Mesodermal cell (in vitro differentiated cells): ENCODE measurements around the gene ZMYM1.
A peak's percentile ranks its signal among the peaks of the same experiment; 100 is the strongest.
"Not testable (repeated sequence)": the region's sequence is repeated elsewhere in the genome, so short reads cannot be mapped to it uniquely, and the experiment has no call there.

ENCODE experiments used
- H3K27ac ChIP-seq: 2 replicates; pipeline ENCODE4 v1.7.0; 2013; ENCODE audit warnings: mild to moderate bottlenecking, low read depth, low read length, moderate library complexity; ENCODE audit not compliant: severe bottlenecking
- H3K36me3 ChIP-seq: 2 replicates; pipeline ENCODE4 v1.7.1; 2013; ENCODE audit warnings: mild to moderate bottlenecking, low read length, moderate library complexity; ENCODE audit not compliant: control insufficient read depth, insufficient read depth
- H3K4me1 ChIP-seq: one replicate; pipeline ENCODE4 v1.7.1; 2013; ENCODE audit warnings: mild to moderate bottlenecking, low read length; ENCODE audit not compliant: insufficient read depth, control insufficient read depth, poor library complexity, severe bottlenecking
- H3K4me3 ChIP-seq: 2 replicates; pipeline ENCODE4 v1.7.0; 2013; ENCODE audit warnings: low read length, control low read depth, mild to moderate bottlenecking; ENCODE audit not compliant: insufficient read depth, poor library complexity, severe bottlenecking; ENCODE audit errors: extremely low read depth
- H3K9me3 ChIP-seq: 2 replicates; pipeline ENCODE4 v1.7.1; 2013; ENCODE audit warnings: mild to moderate bottlenecking, low read length, moderate library complexity; ENCODE audit not compliant: control insufficient read depth
- WGBS, 2 experiments: methylation state at CpG; one replicate each; pipeline ENCODE4 v1.1.5; 2013; ENCODE audit warnings: missing lambda C conversion rate in 2 of 2; ENCODE audit not compliant: insufficient coverage in 2 of 2; 5-methylcytosine and 5-hydroxymethylcytosine counted together

The ZMYM1 gene

GRCh38 chr1:35073265-35073811, 5.8 kb upstream of the ZMYM1 start:
- H3K4me3 ChIP-seq = no peak overlapping the region
- 92 to 100% methylated on average over 1 of the region's 1 CpG for WGBS, 2 experiments
- no peaks in the 10 kb centered on the region for H3K4me1 ChIP-seq
- H3K36me3 ChIP-seq = no peaks in the 10 kb centered on the region
- peaks cover 5% of the 10 kb centered on the region for H3K9me3 ChIP-seq
- H3K27ac ChIP-seq = no peak overlapping the region

GRCh38 chr1:35076426-35076825, 2.8 kb upstream of the ZMYM1 start:
- WGBS, 2 experiments = 88 to 93% methylated on average over 3 to 6 of the region's 8 CpGs
- H3K4me1 ChIP-seq, H3K4me3 ChIP-seq, H3K9me3 ChIP-seq, H3K27ac ChIP-seq, H3K36me3 ChIP-seq: not testable (repeated sequence)

DNA sequence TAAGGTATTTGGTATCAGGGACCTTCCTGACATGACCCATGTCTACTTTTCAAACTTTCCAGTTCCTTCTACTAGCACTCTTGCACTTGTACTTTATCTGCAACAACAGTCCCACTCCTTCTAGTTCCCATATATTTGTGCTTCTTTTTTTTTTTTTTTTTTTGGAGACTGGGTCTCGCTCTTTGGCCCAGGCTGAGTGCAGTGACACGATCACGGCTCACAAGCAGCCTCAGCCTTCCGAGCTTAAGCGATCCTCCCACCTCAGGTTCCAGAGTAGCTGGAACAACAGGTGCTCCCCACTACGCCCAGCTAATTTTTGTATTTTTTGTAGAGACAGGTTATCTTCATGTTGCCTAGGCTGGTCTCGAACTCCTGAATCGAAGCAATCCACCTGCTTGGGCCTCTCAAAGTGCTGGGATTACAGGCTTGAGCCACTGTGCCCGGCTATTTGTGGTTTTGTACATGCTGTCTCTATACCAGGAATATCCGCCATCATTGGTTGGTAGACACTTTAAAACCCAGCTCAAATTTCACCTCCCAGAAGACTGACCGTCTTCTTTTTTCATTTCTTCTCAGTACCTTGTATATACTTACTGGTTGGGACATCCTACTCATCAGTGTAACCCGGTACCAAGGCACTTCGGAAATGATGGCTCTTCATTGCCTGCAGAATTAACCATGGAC, 1.1 kb downstream of the ZMYM1 start:
- H3K36me3 ChIP-seq = peaks cover 13% of the 10 kb centered on the region
- no peaks in the 10 kb centered on the region for H3K4me1 ChIP-seq
- H3K27ac ChIP-seq = no peak overlapping the region
- H3K4me3 ChIP-seq = peak overlapping the region; percentile 85
- WGBS, 2 experiments = 93 to 96% methylated on average over 9 to 13 of the region's 13 CpGs
- H3K9me3 ChIP-seq = no peaks in the 10 kb centered on the region

DNA sequence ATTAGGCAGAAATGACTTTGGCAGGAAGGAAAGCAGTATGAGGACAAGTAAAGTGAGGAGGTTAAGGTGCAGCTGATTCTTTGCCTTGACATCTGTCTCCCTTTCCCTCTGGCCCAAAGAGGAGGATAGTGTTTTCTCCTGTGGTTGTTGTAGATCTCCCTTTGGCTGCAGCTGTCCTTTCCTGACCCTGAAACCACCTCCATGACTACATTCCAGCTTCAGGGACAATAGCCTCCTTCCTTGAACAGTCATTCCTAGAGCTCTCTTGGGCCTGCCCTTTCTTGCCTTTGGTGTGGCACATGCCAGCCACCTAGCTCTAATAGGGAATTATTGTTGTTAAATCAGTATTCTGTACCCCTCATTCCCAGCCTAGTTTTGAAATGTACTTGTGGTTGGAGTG, 6.2 kb downstream of the ZMYM1 start:
- Histone ChIP-seq H3K27ac (peak overlapping the region; percentile 29), H3K9me3 (no peaks in the 10 kb centered on the region), H3K4me3 (no peak overlapping the region)

GRCh38 chr1:35097224-35097623, 18.0 kb downstream of the ZMYM1 start:
- no peak overlapping the region for H3K4me3 ChIP-seq
- no CpG with 5 or more reads among the region's 1 CpG for WGBS, 2 experiments
- no peaks in the 10 kb centered on the region for H3K4me1 ChIP-seq
- H3K27ac ChIP-seq = no peak overlapping the region
- no peaks in the 10 kb centered on the region for H3K9me3 ChIP-seq
- H3K36me3 ChIP-seq = peaks cover 77% of the 10 kb centered on the region

More for the DNA sequence above, 6.2 kb downstream of the ZMYM1 start:
- H3K36me3 ChIP-seq = peaks cover 20% of the 10 kb centered on the region
- no peaks in the 10 kb centered on the region for H3K4me1 ChIP-seq

DNA sequence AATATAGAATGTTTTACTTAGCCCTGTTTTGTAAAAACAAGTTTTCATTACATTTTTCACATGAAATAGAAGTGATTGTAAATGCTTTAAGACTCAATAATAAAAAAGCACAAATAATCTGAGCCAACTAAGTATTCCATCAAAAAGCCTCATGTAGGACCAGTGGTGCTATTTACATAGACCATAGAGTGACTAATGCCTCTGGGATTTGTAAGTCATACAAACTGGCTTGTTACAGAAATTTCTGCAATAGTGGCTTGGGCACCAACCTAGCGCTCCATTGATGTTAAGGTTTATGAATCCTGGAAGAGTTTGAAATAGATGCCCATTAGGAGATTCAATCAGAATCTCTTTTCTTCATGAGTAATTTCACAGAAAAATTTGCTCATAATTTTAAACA, 31.9 kb downstream of the ZMYM1 start:
- Histone ChIP-seq H3K27ac (no peak overlapping the region), H3K4me1 (no peaks in the 10 kb centered on the region), H3K4me3 (no peak overlapping the region), H3K9me3 (no peaks in the 10 kb centered on the region), H3K36me3 (peaks cover 71% of the 10 kb centered on the region)
- WGBS, 2 experiments = 100% methylated on average over 1 of the region's 1 CpG; no CpG with 5 or more reads in 1 of the 2 experiments

DNA sequence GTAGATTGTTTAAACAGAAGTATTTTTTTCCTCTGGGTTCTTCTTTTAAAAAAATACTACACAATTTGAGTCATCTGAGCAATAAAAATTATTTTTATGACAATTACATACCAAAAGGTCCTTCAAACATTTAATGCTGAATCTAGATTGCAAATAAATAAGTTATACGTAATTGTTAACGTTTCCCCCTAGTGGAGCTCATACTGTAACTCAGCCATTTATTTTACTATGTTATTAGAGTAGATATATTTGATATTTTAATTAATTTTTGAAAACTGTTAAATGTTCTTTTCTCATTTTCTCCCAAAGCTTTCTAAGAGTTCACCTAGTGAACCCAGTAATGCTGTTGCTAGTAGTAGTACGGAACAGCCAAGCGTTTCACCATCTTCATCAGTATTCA, 33.5 kb downstream of the ZMYM1 start:
- peaks cover 67% of the 10 kb centered on the region for H3K36me3 ChIP-seq
- no CpG with 5 or more reads among the region's 4 CpGs for WGBS, 2 experiments

GRCh38 chr1:35115459-35116383, 36.5 kb downstream of the ZMYM1 start:
- 100% methylated on average over 1 to 2 of the region's 8 CpGs for WGBS, 2 experiments
- Histone ChIP-seq H3K4me3 (no peak overlapping the region), H3K4me1 (no peaks in the 10 kb centered on the region), H3K27ac (no peak overlapping the region), H3K9me3 (no peaks in the 10 kb centered on the region), H3K36me3 (peaks cover 49% of the 10 kb centered on the region)

More for the DNA sequence above, 33.5 kb downstream of the ZMYM1 start:
- Histone ChIP-seq H3K4me1 (no peaks in the 10 kb centered on the region), H3K4me3 (no peak overlapping the region), H3K9me3 (no peaks in the 10 kb centered on the region), H3K27ac (no peak overlapping the region)

DNA sequence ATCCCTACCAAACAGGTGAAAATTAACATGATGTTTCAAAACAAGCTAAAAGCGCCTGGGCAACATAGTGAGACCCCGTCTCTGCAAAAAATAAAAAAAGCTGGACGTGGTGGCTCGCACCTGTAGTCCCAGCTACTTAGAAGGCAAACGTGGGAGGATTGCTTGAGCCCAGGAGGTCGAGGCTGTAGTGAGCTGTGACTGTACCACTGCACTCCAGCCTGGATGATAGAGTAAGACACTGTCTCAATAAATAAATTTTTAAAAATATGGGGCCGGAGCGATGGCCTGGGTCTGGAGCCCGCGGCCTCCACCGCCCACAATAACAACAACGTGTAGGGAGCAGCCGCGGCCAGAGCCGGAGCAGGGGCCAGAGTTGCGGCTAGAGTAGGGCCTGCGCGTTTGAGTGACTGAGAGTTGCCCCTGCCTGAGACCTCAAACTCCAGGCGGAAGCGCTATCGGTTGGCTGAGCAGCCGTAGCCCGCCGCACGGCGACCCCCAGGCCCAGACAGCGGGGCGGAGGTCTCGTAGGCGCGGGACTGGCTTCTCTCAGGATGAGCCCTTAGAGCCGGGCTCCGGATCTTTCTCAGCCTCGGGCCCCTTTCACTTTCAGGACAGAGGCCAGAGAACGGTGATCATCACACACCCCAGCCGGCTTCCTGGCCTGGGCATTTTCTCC, 41.4 kb downstream of the ZMYM1 start:
- WGBS, 2 experiments = 92 to 95% methylated on average over 27 to 35 of the region's 36 CpGs
- no peak overlapping the region for H3K4me3 ChIP-seq

GRCh38 chr1:35122311-35122710, 43.1 kb downstream of the ZMYM1 start:
- Histone ChIP-seq H3K36me3 (peaks cover 5% of the 10 kb centered on the region), H3K4me3 (no peak overlapping the region), H3K27ac (no peak overlapping the region), H3K4me1 (no peaks in the 10 kb centered on the region), H3K9me3 (peaks cover 12% of the 10 kb centered on the region)
- WGBS, 2 experiments = 94 to 96% methylated on average over 2 to 7 of the region's 9 CpGs

More for the DNA sequence above, 41.4 kb downstream of the ZMYM1 start:
- Histone ChIP-seq H3K4me1 (no peaks in the 10 kb centered on the region), H3K9me3 (peaks cover under 1% of the 10 kb centered on the region), H3K27ac (no peak overlapping the region), H3K36me3 (peaks cover 19% of the 10 kb centered on the region)
